GF-D8 (cell line): ENCODE results near the gene CARNS1.
A peak's percentile ranks its signal among the peaks of the same experiment; 100 is the strongest.

Experiments
- DNase-seq: peaks from one replicate; lab custom pipeline; 2025; lab: John Stamatoyannopoulos, UW

The CARNS1 gene

DNA sequence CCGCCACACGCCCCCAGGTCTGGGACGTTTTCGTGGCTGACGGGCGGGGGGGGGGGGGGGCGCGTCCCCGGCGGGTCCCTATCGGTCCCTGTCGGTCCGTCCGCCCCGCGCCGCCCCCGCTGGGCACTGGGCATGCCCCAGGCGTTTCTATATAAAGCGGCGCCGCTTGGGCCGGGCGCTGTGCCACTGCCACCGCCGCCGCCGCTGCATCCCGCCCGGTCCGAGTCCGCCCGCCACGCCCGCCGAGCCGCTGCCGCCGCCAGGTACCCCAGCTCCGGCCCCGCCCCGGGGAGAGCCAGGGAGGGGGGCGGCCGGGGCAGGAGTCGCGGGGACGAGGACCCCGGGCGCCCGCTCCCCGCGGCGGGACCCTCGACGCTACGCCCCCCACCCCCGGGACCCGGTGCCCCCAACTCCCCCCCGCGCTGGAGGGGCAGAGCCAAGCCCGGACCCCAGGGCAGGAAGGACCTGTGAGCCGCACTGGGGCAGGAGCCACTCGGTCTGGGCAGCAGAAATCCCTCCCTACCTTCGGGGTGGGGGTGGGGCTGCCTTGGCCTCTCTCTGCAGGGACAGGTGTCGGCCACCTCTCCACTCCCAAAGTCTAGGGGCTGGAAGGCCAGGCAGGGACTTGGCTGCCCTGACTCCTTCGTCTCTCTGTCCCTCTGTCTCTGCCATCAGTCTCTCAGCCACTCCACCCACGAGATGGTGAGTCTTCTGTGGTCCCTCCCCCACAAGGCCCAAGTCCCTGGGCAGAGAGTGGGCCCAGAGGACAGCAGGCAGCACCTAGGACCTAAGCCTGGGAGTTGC, at the start of gene CARNS1:
CARNS1 (plus strand) TSS at position 178 of the 804 bp plus-strand sequence; CDS start at position 700, 522 bp downstream.
- no peak for DNase-seq

GRCh38 chr11:67365736-67366444, 49.6 kb upstream of the CARNS1 start:
- DNase-seq = no peak

DNA sequence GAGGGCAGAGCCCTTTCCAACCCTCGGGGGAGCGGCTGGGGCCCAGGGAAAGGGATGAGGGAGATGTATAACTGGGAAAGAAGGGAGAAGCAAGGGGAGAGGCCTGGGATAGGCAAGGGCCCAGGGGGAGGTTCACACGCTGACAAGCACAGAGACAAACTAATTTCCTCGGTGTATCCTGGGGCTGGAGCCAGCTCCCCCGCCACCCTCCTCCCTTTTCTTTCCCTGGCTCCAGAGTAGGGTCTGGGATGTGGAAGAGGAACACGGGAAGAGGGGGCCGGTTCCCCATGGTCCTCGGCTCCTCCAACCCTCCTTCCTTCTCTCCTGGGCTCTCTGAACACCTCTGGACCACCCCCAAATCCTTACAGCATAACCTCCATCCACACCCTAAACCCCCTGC, 48.9 kb upstream of the CARNS1 start:
- DNase-seq = no peak

DNA sequence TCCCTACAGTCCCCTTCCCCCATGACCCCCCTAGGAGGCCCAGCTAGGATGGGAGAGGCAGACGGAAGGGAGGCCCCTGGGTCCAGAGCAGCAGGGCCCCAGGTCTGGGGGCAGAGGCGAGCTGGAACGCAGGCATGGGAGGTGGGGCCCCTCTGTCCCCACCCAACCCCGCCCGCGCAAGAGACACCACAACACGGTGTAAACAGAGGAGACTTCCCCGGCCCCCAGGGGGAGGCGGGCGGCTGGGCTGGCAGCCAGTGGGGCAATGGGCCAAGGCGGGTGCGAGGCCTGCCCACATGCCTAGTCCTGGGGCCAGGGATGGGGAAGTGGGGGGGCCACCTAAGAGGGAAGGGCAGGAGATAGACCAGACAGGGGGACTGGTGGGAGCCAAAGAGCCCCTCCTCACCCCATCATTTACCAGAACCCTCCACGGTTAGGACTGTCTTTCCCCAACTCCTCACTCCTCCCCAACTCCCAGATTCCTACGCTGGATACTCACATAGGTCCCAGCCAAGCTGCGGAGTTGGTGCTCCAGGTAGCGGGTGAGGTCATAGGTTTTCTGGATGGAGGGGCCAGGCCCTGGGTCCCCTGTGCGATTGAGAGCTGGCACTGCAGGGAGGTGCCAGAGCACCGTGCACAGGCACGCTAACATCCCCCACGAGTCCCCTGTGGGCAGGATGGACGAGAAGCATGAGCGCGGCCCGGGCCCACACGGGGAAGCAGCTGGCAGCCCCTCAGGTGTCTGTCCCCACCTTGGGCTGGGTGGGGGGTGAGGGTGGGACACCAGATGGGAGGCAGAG, 48.3 kb upstream of the CARNS1 start:
- DNase-seq = no peak

DNA sequence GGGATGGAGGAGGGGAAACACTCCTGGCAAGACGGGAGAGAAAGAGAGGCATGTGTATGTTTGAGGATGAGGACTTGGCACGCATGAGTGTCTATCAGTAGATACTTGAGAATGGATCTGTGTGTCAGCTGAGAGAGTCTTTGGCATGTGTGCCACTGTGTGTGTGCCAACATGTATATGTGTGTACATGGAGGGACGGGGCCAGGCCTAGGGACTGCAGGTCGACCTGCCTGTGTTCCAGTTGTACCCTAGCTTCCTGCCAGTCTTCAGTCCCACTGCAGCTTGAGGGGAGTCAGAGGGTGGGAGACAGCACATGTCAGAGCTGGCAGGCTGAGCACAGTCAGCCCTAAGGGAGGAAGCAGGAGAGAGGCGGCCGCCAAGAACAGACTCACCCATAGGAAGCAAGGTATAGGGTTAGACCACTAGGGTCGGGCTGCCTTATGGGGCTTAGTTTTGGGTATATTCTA, 47.7 kb upstream of the CARNS1 start:
- DNase-seq = no peak

DNA sequence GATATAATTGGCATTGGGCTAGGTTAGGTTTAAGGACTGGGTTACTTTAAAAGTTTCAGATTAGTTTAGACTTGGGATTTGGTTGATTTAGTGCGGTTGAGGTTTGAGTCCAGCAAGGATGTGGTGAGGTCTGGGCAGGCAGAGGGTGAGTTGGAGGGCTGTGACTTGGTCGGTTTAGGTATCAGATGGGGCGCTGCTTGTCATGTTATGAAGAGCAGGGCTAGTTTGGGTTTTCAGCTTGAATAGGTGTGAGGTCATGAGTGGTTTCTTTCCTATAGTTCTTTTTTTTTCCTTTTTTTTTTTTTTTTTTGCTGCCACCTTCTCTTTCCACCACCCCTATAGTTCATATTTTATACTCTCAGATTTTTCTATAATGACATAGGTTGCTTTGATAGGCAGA, 46.9 kb upstream of the CARNS1 start:
- no peak for DNase-seq

- no peak for DNase-seq
Observed at GRCh38 chr11:67369275-67369674, 46.2 kb upstream of the CARNS1 start.

- no peak for DNase-seq
Observed at GRCh38 chr11:67369801-67370284, 45.6 kb upstream of the CARNS1 start.

- peak; percentile 16 for DNase-seq
Observed at GRCh38 chr11:67370351-67371076, 45.0 kb upstream of the CARNS1 start.

DNA sequence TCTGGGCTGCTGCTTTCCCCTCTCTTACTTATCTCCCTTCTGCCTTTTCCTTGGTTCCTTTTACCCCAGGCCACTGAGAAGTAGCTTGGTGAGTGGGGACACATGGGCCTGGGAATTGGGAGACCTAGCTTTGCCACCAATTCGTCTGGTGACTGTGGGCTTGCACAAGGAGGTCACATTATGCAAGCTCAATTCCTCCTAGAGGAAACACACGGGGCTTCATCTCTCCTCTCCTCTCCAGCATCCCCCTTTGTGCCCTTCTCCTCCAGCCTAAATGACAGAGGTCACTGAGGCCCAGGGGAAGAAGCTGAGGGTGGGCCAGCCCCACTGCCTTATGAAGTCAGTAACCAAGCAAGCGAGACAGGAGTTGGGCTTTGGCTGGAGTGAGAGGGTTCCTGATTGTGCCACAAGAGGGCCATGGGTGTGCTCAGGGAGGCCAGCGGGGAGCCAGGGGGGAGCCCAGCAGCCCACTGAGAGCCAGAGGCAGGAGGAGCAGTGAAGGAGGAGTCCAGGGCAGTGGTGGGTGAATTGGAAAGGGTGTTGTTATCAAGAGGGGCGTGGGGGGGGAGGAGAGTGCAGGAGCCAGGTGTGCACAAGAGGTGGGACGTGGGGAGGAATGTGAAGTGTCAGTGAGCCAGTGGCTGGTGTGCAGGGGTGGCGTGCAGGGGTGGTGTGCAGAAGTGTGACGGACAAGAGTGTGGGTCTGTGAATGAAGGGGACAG, 44.1 kb upstream of the CARNS1 start:
- peak; percentile 61 for DNase-seq

DNA sequence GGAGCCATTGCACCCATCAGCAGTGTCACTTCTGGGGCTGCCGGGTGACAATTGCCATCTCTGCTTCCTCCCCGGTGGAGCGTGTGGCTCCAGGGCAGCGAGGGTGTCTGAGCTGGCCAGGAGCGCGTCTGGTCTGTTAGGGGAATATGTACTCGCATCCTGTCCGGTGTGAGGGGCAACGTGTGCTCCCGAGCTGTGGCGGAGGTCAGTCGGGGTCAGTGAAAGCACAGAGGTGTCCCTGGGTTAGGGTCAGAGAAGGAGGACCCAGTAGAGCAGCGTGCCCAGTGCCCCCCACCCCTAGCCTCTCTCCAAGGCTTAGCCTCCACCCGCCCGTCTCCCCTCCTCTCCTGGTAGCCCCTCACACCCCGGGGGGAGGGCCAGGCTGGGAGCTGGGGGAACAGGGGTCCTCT, 43.6 kb upstream of the CARNS1 start:
- no peak for DNase-seq

GRCh38 chr11:67372321-67372992, 43.0 kb upstream of the CARNS1 start:
- DNase-seq = no peak

GRCh38 chr11:67372993-67373647, 42.4 kb upstream of the CARNS1 start, which contains the start of gene CLCF1:
TSS of gene CLCF1 (minus strand) at chr11:67373598. CDS start at chr11:67373539, 59 bp downstream.
- DNase-seq = peak; percentile 32

DNA sequence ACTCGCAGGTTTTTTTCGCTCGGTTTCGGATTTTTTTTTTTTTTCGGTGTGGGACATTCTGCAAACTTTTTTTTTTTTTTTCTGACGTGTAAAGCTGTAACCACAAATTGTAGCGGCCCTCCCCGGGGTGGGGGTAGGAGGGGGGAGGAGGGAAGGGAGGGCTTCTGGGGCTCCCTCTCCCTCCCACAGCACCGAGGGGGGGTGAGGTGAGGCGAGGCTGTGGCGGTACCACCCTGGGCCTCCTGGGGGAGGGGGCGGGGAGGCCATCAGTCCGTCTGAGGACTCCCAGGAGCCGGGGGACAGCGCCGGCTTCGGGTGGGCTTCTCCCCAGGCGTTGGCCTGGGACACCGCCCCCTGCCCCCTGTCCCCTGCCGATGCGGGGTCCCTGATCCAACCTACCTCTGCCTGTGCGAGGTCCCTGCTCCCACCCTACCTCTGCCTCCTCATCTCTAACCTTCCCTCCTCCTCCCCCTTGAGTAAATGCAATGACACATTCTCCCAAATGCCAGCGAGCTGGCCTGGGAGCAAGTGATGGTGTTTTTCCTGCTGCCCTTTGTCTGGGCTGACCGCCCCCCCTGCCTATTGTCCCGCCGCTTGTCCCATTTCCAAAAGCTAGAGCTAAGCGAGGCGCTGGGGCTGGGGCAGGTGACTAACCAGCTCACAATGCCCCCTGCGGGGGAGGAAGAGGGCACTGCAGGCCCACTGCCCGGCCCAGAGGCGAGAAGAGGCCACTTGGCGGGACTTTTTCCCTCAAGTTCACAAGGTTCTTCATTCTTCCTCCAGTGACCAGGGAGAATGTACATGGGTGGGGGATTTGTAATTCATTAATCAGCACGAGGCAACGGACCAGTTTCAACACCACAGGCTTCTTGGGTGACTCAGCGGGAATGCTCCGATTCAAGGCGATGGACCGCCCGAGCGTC, 41.6 kb upstream of the CARNS1 start:
- DNase-seq = peak; percentile 46

GRCh38 chr11:67374571-67375281, 40.8 kb upstream of the CARNS1 start:
- DNase-seq = no peak

DNA sequence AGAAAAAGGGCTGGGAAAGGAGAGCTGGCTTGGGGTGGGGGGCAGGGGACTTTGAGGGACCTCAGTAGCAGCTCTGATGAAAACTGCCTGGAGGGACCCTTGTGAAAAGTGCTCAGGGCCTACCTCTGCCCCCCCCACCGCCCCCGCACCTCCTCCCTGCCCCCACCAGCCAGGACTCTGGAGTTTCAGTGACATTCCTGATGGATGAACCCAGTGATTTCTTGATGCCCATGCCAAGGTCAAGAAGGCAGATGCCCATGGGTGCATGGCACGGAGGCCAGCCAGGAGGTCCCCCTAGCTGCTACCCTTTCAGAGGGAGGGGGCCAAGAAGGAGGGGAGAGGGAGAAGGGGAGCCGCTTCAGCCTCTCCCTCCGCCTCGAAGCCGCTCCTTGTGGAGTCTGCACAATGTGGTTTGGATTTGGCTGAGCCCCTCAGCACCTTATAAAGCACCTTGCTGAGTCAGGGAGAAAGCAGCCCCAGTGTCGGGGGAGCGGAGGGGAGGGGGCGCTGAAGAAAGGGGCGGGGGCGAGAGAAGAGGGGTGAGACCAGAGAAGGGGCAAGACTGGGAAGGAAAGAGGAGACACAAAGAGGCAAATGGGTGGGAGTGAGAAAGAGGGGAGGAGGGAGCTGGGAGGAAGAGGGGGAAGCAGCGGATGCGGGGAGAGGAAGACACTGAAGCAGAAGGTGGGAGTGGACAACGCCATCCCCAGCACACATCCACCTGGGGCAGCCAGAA, 40.0 kb upstream of the CARNS1 start:
- DNase-seq = no peak
